Transverse colon (tissue), 4 donors: ENCODE results near the gene FLYWCH2. TPM values are rescaled to one million over a fixed set of nuclear protein-coding genes. Genes with fewer than 3 reads are reported as not detected.

Experiments used
- DNase-seq: peaks from one replicate; pipeline ENCODE4 v3.0.0-alpha.2; 2019
- H3K27ac ChIP-seq, 4 donors: fragments of 200-600 bp; sonication (generic); 2 replicates each; pipeline ENCODE4 v1.5.1; 2016 to 2018; ENCODE audit warnings: inconsistent platforms in 4 of 4
- H3K27me3 ChIP-seq: fragments of 200-600 bp; sonication (generic); 2 replicates; pipeline ENCODE4 v1.5.1; 2017; ENCODE audit warnings: inconsistent platforms
- H3K36me3 ChIP-seq, 4 donors: fragments of 200-600 bp; sonication (generic); 2 replicates each; pipeline ENCODE4 v1.5.1; 2017 to 2019; ENCODE audit warnings: inconsistent platforms in 4 of 4
- H3K4me1 ChIP-seq, 4 donors: fragments of 200-600 bp; sonication (generic); 2 replicates each; pipeline ENCODE4 v1.5.1; 2017 to 2020; ENCODE audit warnings: inconsistent platforms in 4 of 4
- H3K4me3 ChIP-seq, 4 donors: fragments of 200-600 bp; sonication (generic); 1 replicate in 1 of 4; 2 replicates in 3 of 4; pipeline versions ENCODE4 v1.5.1 to v1.6.1; 2017 to 2019; ENCODE audit warnings: inconsistent platforms in 4 of 4
- H3K9me3 ChIP-seq, 2 donors: fragments of 200-600 bp; sonication (generic); 2 replicates each; pipeline ENCODE4 v1.5.1; 2017 to 2019; ENCODE audit warnings: inconsistent platforms in 2 of 2
- EP300 ChIP-seq: sonication (generic); formaldehyde crosslinking; IDR thresholded peaks from one replicate; pipeline ENCODE4 v1.6.1; 2017; ENCODE audit warnings: antibody characterized with exemption, low read depth
- POLR2A ChIP-seq: fragments of 450-650 bp; IDR thresholded peaks from one replicate; pipeline ENCODE4 v1.6.1; 2016; ENCODE audit warnings: antibody characterized with exemption, mild to moderate bottlenecking, moderate library complexity
- POLR2AphosphoS5 ChIP-seq, 3 donors: sonication (generic); formaldehyde crosslinking; IDR thresholded peaks; one replicate each; pipeline ENCODE4 v1.6.1; 2016; ENCODE audit warnings: antibody characterized with exemption in 3 of 3
- WGBS, 2 donors: methylation state at CpG; one replicate each; pipeline ENCODE4 v1.1.5; 2018; ENCODE audit warnings: low coverage in 1 of 2; 5-methylcytosine and 5-hydroxymethylcytosine counted together
- in situ Hi-C, 4 donors: fragments of 200-750 bp; cut with MboI; loops; one replicate each; pipeline versions ENCODE4 v1.15.0 to v1.15.1; 2017; ENCODE audit warnings: low sequenced_read_pairs in 3 of 4, low pct_ligation_motif_present in 1 of 4, low pct_unique_long_range_greater_than_20kb in 1 of 4
- intact Hi-C: fragments of 100-400 bp; cut with DNase I; formaldehyde crosslinking; loops from one replicate; pipeline ENCODE4 v1.15.1; 2023; ENCODE audit warnings: low total_unique reads
- total RNA-seq, 4 donors: library from RNA; depleted of rRNA; stranded (reverse); fragments of >200 nt; gene quantifications; one replicate each; pipeline ENCODE4 v1.1.0, GENCODE V29; 2016
- TF ChIP-seq, protein P1 (sequence below), 5 experiments: fragments of 200-600 bp in 3 of 5; fragments of 450-650 bp in 2 of 5; sonication (generic) in 3 of 5; IDR thresholded peaks; 1 replicate in 2 of 5; 2 replicates in 3 of 5; pipeline ENCODE4 v1.5.1; 2016 to 2017; ENCODE audit warnings: antibody characterized with exemption in 5 of 5, inconsistent platforms in 3 of 5, mild to moderate bottlenecking in 2 of 5, moderate library complexity in 1 of 5

The FLYWCH2 gene
- total RNA-seq, 4 donors from 2014 or later, result 35.0 to 74.4 (median 50.9) TPM

DNA sequence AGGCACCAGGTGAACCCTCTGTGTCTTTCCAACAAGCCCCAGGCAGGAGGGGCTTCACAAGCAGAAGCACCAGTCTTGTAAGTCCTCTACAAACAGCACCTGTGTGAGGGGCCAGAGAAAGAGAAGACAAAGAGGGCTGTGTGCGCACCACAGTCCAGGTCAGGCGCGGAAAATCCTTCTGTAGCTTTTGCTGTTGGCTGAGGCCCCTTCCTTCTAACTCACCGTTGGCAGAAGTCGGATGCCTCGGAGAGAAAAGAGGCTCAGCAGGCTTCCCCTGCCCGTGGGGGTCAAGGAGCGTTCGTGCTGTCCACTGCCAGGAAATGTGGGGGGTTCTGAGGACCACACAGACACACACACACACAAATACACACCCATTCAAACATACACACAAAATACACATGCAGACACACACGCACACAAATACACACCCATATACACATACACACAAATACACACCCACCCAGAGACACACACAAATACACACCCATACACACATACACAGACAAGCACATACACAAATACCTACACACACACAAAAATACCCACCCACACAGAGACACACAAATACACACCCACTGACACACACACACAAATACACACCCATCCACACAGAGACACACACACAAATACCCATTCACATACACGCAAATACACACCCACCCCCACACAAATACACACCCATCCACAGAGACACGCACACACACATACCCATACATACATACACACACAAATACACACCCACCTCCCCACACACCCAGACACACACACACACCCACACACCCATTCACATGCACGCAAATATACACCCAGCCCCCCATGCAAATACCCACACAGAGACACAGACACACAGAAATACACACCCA is 46.1 kb upstream of the FLYWCH2 start:
- H3K4me1 ChIP-seq, result peaks cover 0 to 6% (median 3%) of the 10 kb centered on the region in 4 donors
- in situ Hi-C loops, result no loop called here
- no peak overlapping the region for H3K27ac ChIP-seq
- no peak overlapping the region for H3K4me3 ChIP-seq
- intact Hi-C loops, result no loop called here
- peaks cover 8% of the 10 kb centered on the region for H3K27me3 ChIP-seq
- no peak for DNase-seq
- H3K36me3 ChIP-seq, result no peaks in the 10 kb centered on the region
- no peaks in the 10 kb centered on the region for H3K9me3 ChIP-seq
- WGBS, 2 donors, result 84 to 89% methylated on average over 3 to 13 of the region's 13 CpGs
- no peak for TF ChIP-seq POLR2AphosphoS5 (IDR thresholded peaks at IDR 0.05)
- no peak for TF ChIP-seq POLR2A

DNA sequence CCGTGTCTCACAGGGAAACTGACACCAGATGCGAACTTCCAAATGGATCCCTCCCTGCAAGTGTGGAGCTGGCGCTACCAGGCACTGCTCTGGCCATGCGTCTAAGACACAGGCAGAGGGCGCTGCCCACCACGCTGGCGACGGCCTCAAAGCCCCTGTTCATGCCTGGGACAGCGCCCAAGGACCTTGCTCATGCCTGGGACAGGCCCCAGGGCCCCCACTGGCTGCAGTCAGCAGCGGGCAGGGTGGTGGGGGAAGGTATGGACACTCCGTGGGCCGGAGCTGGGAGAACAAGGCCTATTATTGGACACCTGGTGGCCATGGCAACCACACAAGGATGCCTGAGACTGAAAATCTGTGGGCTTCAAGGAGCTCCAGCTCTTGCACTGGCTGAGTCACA is 44.1 kb upstream of the FLYWCH2 start:
- no peak for TF ChIP-seq POLR2A
- TF ChIP-seq, protein P1, sequence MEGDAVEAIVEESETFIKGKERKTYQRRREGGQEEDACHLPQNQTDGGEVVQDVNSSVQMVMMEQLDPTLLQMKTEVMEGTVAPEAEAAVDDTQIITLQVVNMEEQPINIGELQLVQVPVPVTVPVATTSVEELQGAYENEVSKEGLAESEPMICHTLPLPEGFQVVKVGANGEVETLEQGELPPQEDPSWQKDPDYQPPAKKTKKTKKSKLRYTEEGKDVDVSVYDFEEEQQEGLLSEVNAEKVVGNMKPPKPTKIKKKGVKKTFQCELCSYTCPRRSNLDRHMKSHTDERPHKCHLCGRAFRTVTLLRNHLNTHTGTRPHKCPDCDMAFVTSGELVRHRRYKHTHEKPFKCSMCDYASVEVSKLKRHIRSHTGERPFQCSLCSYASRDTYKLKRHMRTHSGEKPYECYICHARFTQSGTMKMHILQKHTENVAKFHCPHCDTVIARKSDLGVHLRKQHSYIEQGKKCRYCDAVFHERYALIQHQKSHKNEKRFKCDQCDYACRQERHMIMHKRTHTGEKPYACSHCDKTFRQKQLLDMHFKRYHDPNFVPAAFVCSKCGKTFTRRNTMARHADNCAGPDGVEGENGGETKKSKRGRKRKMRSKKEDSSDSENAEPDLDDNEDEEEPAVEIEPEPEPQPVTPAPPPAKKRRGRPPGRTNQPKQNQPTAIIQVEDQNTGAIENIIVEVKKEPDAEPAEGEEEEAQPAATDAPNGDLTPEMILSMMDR (IDR thresholded peaks at IDR 0.05), result peak; percentile 57 to 79 (median 69)
- intact Hi-C loops (no loop called here), in situ Hi-C loops (no loop called here)

DNA sequence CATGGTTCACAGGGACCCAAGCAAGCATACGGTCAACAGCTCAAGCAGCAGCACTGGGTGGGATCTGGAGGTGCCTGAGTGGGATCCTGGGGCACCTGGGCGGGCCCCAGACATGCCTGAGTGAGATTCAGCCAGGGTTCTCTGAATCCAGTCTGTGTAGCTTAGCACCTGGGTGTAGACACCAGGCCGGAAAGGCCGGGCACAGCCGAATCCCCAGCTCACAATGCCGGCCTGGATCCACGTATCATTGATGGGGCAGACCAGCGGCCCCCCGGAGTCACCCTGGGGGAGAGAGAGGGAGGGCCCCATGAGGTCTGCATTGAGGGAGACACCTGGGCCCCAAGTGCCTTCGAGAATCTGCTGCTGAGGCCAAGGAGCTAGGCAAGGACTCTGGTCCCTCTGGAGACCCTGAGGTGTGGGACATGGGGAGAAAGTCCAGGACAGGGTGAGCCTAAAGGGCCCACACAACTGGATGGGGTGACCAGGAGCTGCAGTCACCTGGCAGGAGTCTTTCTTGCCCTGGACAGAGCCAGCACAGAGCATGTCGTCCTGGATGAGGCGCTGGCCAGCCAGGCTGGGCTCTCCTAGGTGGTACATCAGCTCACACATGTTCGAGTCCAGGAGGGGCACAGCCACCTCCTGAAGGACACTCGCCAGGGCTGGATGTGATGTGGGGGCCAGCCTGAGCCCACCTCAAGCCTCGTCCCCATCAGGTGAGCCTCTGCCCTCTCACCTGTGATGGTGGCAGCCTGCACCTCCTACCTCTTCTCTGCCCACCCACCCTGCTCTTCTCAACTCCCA is 43.2 kb upstream of the FLYWCH2 start:
- no peaks in the 10 kb centered on the region for H3K36me3 ChIP-seq
- H3K27ac ChIP-seq, result no peak overlapping the region
- peaks cover 8% of the 10 kb centered on the region for H3K27me3 ChIP-seq
- WGBS, 2 donors, result 77% methylated on average over 14 of the region's 15 CpGs; no CpG with 5 or more reads in 1 of the 2 donors
- in situ Hi-C loops (no loop called here), intact Hi-C loops (no loop called here)
- H3K4me1 ChIP-seq, result peaks cover 0 to 12% (median 7%) of the 10 kb centered on the region in 4 donors
- DNase-seq, result no peak
- TF ChIP-seq, protein P1 (IDR thresholded peaks at IDR 0.05), result no peak
- TF ChIP-seq POLR2AphosphoS5 (IDR thresholded peaks at IDR 0.05) (no peak), POLR2A (no peak), EP300 (no peak)
- H3K4me3 ChIP-seq, result no peak overlapping the region
- H3K9me3 ChIP-seq, result no peaks in the 10 kb centered on the region

More for the DNA sequence above, 44.1 kb upstream of the FLYWCH2 start:
- DNase-seq, result peak; percentile 69
- H3K27me3 ChIP-seq, result peaks cover 8% of the 10 kb centered on the region
- H3K4me3 ChIP-seq, result no peak overlapping the region
- WGBS, 2 donors, result 4% methylated on average over 11 of the region's 12 CpGs; no CpG with 5 or more reads in 1 of the 2 donors
- H3K27ac ChIP-seq, result no peak overlapping the region
- no peaks in the 10 kb centered on the region for H3K9me3 ChIP-seq
- no peaks in the 10 kb centered on the region for H3K36me3 ChIP-seq
- H3K4me1 ChIP-seq, result peaks cover 0 to 12% (median 7%) of the 10 kb centered on the region in 4 donors

DNA sequence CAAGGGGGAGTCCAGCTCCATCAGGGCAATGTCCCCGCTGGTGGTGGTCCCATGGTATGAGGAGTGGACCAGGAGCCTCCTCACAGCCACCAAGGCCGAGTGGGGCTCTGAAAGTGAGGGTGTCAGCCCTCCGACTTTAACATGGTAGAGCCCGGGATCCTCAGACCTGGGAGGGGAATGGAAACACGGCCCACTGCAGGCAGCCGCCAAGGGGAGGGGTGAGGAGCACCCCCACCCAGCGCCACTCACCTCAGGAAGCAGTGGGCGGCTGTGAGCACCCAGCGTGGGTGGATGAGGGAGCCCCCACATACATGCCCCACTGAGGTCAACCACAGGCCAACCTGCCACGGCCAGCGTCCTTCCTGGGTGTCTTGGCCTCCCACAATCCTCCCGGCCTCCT is 42.1 kb upstream of the FLYWCH2 start:
- H3K27ac ChIP-seq, result no peak overlapping the region
- peaks cover 0 to 11% (median 6%) of the 10 kb centered on the region in 4 donors for H3K4me1 ChIP-seq
- H3K27me3 ChIP-seq, result peaks cover 8% of the 10 kb centered on the region
- in situ Hi-C loops (no loop called here), intact Hi-C loops (no loop called here)
- no peak overlapping the region for H3K4me3 ChIP-seq
- WGBS, 2 donors, result 88 to 100% methylated on average over 1 to 10 of the region's 12 CpGs
- DNase-seq, result no peak
- H3K36me3 ChIP-seq, result no peaks in the 10 kb centered on the region
- H3K9me3 ChIP-seq, result no peaks in the 10 kb centered on the region
- TF ChIP-seq EP300 (no peak), POLR2A (no peak), POLR2AphosphoS5 (IDR thresholded peaks at IDR 0.05) (no peak)
- TF ChIP-seq, protein P1 (IDR thresholded peaks at IDR 0.05), result no peak
